HG03196 (cell line): ENCODE data around the gene FIBCD1.

Source experiments
- ATAC-seq: cut with Tn5 transposase; IDR thresholded peaks from one replicate; pipeline ENCODE4 v1.9.1; 2021; ENCODE audit not compliant: unreplicated experiment

Gene FIBCD1

DNA sequence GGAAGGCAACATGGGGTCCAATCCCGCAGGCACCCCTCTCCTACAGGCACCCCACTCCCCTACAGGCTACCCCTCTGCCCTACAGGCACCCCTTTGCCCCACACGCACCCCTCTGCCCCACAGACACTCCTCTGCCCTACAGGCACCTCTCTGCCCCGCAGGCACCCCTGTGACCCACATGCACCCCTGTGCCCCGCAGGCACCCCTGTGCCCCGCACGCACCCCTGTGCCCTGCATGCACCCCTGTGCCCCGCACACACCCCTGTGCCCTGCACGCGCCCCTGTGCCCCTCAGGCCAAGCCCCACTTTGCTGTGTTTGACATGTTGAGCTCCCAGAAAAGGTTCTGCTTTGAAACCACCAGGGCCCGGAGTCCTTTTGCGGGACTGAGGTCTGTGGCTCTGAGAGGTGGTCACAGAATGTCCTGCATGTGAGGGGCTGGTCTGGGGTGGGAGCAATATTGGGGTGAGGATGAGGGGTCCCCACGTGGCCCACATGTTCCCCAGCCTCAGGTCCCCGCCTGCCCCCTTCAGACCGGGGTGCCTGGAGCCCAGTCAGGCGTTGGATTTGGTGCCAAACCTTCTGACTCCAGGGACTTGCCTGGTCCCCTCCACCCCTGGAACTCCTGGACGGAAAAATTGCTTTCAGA, 41.8 kb downstream of the FIBCD1 start:
- no peak for ATAC-seq

DNA sequence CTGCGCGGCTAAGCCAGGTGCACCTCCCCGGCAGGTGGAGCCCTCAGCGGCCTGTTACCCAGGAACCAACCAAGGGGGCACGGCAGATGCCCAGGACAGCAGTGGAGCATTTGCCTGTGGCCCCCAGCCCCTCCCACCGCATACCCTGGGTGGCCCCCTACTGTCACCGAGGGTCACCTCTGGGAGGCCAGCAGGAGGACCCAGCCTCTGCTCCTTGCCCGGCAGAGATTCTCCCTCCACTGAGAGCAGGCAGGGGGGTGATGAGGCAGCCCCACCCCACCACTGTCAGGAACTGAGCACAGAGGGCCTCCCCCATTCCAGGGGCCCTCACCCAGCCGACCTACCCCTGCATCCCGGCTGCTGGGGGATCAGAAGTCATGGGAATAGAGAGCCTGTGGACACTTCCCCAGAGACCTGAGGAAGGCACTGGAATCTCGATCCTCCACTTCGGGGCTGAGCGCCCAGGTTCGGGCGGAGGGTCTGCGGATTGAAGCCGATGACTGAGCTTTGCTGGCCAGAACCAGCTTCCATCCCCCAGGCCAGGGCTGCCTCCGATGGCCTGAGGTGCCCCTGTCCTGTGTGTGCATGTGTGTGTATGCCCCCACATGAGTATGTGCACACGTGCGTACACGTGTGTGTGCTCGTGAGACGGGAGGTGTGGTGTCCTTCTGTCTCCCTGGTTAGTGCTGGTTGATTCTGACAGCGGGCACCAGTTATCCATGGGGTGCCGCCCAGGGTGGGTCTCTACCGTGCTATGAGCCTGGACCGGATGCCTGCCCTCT, 42.6 kb downstream of the FIBCD1 start, which contains the start of gene QRFP:
QRFP (minus strand) TSS at position 580 of the 782 bp plus-strand sequence. CDS start 2,974 bp downstream, outside the sequence.
- no peak for ATAC-seq

DNA sequence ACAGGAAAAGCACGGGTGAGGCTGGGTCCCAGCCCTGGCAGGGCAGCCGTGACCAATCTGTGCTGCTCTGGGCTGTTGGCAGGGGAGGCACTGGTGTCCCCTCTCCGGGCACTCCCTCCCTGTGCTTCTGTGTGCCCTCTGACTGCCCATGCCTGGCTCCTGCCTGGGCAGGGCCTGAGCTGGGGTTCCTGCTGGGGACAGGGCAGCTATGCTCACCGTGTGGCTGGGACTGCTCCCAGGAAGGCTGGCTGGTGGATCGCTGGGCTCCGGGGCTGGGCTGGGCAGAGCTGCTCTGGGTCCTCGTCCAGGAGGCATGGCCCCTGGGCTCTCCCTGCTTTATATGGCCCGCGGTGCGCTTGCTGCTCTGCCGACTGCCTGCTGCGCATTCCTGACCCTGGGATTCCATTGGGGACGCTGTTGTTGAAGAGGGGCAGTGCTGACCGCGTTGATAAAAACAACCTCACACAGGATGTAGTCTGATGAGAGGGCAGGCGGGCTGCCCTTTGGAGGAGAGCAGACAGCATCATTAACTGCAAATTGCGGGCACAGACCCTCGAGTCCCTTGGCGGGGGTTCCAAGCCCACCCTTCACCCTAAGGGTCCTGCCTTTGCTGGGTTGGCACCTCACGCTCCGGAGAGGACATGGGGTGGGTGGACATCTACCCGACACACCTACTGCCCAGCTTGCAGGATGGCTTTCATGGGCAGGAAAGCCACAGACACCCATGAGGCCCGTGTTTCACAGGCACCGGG, 43.4 kb downstream of the FIBCD1 start:
- ATAC-seq: no peak

DNA sequence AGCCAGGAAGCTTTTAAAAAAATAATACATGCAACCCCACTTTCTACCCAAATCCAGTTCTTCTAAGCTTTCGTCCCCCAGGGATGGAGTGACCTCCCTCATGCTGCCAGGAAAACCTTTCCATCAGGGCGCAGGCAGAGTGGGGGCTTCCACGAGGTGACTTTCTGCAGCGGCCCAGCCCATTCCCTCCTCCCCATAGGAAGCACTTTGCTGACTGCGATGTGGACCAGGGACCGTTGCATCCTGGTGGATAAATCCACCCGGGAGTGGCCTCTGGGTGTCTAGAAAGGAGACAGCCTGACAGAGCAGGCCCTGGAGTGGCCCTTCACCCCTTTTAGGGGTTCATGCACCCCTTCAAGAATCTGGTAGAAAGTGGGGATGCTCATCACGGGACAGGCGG, 44.0 kb downstream of the FIBCD1 start:
- no peak for ATAC-seq

DNA sequence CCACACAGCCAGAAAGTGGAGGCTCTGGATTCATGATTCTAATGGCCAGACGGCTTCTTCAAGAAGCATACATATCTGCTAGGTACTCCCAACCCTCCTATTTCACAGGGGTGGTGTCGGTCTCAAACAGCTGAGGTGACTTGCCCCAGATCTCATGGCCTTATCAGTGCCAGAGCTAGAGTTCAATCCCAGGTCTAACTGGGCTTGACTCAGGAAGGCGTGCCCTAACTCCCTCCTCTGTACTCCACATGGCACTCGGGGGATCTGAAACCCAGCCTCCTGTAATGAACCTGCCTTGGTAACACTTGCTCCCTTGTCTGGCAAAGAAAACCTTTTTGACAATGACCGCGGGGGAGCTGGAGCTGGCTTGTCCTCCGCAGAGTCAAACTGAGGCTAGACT, 44.5 kb downstream of the FIBCD1 start:
- no peak for ATAC-seq

DNA sequence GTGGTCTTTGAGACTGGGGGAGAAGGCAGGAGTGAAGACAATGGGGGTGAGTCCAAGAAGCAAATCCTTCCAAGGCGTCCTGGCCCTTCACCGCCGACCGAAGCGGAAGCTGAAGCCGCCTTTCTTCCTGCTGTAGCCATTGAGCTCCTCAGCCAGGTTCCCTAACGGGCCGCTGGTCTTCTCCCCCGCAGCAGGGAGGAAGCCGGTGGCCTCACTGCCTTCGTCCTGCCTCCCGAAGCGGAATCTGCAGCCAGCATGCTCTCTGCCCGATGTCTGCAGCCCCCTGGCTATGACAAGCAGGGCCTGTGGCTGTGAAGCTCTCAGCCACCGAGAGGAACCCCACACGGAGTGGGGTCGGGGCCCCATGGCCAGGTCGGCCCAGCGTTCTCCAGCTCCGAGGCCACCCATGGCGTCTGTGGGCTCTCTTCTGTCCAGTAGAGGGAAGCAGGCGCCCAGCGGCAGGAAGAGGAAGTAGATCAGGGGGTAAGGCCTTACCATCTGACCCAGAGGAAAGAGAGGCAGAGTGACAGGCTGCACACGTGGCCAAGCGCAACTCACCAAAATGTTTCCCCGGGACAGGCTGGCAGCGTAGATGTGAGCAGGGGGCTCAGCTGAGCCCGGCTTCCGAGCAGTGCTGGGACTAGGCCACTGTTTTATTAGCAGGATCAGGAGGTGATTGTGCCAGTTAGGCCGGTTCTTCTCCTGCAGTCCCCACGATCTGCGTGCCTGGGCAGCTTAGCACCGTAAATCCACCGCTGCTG, 45.5 kb downstream of the FIBCD1 start:
- no peak for ATAC-seq

DNA sequence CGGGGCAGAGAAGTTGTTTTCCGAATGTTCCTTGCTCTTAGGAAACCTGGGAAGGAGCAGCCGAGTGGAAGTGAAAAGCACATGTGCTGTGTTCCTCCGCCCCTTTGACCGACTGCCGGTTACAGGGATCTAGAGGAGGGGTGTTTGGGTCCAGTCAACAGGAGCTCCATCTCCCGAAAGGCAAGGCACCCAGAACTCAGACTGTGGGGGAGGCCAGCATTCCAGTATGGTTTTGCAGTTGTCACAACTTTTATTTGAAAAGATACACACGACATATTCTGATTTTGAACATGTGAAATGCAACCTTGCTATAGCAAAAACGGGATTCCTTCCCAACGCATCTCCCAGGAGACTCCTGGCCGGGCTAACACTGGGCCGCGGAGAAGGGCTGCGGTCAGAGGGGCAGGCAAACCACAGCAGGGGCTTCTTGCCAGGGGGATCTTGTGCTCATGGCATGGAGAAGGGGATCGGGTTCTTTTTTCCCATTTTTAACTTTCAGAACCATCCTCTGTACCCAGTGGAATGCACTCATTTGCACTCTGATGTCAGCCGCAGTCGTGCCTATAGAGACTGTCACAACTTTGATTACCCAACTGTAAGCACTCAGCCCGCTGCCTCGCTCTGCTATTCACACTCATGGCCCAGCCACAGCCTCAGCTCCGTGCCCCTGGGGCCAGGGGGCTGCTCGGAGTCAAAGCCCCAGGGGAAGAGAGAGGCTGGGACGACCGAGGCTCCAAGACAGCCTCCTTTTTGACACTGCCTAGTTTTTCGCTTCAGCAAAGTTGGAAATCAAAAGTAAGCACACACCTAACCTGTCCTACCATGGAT, 46.4 kb downstream of the FIBCD1 start:
- ATAC-seq: no peak

DNA sequence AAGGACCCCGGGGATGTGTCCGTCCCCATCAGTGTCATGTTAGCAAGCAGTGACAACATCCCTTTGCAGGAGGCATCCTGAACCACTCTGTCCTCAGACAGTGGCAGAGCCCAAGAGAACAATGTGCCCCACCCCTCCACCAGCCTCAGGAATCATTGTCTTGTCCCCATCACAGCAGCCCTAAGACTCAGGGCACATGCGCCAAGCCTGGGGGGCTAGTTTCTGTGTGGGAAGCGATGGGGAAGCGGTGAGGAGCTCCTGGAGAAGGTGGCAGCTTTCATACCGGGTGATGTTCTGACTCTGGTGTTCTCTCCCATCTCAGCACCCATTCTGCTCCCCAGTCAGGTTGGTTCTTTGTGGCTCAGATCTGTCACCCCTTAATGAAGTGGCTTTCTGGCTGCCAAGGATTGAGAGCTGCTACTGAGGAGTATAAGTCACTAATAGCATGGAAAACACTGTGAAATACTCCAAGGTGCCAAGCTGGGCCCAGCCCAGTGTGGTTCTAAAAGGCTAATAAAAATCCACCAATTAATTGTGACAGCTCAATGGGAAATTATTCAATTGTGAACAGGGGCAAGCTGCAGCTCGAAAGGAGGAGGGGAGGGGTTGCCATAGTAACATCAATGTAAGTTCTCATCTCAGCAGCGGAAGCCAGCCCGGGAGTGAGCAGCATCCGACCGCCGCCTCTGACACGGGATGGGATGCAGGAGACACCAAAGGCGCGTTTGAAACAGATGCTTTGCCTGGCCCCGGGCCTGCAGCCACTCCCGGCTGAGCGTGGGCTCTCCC, 47.2 kb downstream of the FIBCD1 start:
- ATAC-seq: no peak

DNA sequence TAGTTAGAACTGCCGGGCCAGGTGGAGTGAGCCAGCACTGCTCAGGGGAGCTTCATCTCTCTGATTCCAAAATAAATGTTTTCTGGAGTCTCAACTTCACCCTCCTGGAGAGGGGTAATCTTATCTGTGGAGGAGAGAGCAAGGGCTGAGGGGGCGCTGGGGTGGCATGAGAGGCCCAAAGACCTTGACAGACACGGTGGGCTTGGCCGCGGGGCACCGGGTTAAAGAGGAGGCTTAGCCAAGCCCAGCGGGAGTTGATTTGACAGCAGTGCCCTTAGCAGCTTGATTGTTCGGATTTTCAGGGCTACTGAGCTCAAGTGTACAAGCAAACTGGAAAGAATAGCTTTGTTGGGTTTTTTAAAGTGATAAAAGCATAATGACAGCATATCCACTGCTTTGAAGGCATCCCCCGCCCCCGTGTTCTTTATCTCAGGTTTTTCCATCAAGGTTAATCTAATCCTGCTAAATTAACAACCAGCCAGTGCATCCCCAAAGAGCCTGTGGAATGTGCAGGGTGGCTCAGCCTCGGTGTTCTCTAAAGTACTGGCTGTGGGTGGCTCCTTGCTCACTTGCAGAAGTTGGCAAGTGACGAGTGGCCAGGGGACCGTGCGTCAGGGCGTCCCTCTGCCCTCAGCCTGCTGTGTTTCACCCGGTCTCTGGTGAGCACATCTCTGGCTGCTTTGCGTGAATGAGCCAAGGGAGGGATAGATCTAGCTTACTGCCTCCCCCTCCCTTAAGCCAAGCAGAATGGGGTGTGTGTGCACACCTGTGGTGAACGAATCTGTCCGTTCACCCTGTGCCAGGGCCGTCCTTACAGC, 48.0 kb downstream of the FIBCD1 start:
- no peak for ATAC-seq

DNA sequence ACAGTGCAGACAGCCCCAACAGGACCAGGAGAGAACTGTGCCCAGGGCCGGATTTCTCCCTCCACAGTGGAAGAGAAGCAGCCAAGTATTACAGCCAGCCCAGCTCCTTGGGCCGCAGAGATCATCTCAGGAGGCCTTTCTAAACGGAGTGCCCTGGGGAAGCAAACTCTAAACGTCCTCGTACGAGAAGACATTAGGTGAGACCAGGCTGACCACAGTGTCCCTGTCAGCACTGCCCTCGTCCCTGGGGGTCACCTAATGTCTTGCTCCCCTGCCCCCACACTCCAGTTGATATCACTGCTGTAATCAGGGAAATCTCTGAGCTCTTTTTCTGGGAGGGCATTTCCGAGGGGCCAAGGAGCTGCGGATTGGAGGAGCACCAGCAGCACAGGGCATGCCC, 48.9 kb downstream of the FIBCD1 start:
- no peak for ATAC-seq

DNA sequence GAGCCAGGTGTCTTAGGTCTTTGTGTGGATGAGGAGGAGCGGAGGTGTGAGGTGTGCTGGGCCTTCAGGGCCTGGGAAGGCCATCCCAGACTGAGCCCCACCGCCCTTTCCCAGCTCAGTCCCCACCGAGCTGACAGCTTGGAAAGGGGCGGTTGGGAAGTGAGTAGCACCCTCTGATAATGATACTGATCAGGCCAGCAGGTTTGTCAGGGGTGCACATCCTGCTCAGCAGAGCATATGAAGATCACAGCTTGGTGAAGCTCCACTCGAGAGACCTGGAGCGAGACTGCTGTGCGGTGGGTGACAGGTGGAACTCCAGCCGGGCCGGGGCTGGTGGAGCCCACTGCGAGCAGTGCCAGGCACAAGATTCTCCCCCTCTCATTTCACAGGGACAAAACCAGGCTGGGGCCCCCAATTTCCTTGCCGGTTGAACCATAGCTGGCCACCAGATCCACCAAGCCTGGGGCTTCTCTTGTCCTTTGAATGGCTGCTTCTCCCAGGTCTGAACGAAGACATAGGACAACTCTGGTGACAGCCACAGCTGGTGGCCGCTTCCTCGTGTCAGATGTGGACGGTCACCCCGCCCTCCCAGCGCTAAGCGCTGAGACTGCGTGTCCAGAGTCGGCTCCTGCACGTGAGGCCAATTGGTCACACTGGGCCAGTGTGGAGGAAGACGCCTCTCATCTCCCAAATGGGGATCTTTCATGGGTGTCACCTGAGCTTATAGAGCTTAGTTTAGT, 50.7 kb downstream of the FIBCD1 start:
- no peak for ATAC-seq

DNA sequence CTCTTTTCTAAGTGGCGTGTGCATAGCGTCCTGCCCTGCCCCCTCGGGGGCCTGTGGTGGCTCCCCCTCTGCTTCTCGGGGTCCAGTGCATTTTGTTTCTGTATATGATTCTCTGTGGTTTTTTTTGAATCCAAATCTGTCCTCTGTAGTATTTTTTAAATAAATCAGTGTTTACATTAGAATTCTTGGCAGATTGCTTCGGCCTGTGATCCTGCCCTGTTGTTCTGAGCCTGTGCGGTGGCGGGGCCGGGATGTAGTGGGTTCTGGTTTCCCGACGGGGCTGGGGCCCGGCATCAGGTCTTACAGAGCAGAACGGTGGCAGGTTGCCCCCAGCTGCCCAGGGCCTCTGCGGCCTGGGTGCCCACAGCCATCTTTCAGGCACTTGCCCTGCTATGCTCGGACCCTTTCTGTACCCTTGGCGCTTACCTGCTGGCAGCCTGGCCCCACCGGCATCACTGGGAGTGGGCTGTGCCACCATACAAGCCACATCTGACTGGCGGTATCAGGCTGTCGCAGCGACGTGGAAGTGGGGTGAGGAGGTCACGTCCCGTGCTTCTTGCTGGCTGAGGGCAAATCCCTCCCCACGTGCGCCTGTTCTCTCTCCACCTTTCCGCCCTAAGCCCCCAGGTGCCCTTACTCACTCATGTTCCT, 51.4 kb downstream of the FIBCD1 start:
- ATAC-seq: no peak

DNA sequence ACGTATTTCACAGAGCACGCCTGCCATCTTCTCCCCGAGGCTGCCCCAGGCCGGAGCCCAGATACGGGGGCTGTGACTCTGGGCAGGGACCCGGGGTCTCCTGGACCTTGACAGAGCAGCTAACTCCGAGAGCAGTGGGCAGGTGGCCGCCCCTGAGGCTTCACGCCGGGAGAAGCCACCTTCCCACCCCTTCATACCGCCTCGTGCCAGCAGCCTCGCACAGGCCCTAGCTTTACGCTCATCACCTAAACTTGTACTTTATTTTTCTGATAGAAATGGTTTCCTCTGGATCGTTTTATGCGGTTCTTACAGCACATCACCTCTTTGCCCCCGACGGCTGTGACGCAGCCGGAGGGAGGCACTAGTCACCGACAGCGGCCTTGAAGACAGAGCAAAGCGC, 52.1 kb downstream of the FIBCD1 start:
- no peak for ATAC-seq

DNA sequence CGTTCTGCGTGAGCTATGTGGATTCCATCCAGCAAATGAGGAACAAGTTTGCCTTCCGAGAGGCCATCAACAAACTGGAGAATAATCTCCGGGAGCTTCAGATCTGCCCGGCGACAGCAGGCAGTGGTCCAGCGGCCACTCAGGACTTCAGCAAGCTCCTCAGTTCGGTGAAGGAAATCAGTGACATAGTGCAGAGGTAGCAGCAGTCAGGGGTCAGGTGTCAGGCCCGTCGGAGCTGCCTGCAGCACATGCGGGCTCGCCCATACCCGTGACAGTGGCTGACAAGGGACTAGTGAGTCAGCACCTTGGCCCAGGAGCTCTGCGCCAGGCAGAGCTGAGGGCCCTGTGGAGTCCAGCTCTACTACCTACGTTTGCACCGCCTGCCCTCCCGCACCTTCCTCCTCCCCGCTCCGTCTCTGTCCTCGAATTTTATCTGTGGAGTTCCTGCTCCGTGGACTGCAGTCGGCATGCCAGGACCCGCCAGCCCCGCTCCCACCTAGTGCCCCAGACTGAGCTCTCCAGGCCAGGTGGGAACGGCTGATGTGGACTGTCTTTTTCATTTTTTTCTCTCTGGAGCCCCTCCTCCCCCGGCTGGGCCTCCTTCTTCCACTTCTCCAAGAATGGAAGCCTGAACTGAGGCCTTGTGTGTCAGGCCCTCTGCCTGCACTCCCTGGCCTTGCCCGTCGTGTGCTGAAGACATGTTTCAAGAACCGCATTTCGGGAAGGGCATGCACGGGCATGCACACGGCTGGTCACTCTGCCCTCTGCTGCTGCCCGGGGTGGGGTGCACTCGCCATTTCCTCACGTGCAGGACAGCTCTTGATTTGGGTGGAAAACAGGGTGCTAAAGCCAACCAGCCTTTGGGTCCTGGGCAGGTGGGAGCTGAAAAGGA, 53.3 kb downstream of the FIBCD1 start:
- ATAC-seq: no peak

DNA sequence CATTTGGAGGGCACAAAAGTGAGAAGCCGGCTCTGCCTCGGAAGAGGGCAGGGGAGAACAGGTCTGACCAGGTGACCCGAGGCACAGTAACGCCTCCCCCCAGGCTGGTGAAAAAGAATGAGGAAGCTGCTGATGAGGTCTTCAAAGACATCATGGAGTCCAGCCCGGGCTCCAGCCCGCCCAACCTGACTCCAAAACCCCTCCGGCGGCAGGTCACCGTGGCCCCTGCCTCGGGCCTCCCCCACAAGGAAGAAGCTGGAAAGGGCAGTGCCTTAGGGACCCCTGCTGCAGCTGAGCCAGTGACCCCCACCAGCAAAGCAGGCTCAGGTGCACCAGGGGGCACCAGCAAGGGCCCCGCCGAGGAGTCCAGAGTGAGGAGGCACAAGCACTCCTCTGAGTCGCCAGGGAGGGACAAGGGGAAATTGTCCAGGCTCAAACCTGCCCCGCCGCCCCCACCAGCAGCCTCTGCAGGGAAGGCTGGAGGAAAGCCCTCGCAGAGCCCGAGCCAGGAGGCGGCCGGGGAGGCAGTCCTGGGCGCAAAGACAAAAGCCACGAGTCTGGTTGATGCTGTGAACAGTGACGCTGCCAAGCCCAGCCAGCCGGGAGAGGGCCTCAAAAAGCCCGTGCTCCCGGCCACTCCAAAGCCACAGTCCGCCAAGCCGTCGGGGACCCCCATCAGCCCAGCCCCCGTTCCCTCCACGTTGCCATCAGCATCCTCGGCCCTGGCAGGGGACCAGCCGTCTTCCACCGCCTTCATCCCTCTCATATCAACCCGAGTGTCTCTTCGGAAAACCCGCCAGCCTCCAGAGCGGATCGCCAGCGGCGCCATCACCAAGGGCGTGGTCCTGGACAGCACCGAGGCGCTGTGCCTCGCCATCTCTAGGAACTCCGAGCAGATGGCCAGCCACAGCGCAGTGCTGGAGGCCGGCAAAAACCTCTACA, 54.2 kb downstream of the FIBCD1 start:
- ATAC-seq: no peak
